Activated CD8-positive, alpha-beta memory T cell treated with anti-CD3 and anti-CD28 coated beads, Interleukin-2, amount 50 U/mL, for 1 hour (primary cell): Measurements from ENCODE around the gene AZU1.

Source experiments
- DNase-seq: peaks from one replicate; pipeline ENCODE4 v3.0.0-alpha.2; 2020; ENCODE audit errors: extremely low read depth

Gene AZU1

GRCh38 chr19:854549-854948, 26.9 kb downstream of the AZU1 start:
- DNase-seq: no peak

DNA sequence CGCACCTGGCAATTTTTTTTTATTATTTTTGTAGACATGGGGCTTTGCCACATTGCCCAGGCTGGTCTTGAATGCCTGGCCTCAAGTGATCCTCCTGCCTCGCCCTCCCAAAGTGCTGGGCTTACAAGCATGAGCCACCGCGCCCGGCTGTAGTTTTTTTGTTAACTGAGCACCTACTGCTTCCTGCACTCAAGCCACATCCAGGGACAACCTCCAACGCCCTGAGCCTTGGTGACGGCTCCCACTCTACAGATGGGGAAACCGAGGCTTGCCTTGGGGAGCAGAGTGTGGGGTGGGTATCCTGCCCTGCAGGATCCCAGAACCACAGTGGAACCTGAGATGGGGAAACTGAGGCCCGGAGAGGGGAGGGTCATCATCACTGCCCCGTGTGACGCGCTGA, 27.5 kb downstream of the AZU1 start:
- DNase-seq: no peak

DNA sequence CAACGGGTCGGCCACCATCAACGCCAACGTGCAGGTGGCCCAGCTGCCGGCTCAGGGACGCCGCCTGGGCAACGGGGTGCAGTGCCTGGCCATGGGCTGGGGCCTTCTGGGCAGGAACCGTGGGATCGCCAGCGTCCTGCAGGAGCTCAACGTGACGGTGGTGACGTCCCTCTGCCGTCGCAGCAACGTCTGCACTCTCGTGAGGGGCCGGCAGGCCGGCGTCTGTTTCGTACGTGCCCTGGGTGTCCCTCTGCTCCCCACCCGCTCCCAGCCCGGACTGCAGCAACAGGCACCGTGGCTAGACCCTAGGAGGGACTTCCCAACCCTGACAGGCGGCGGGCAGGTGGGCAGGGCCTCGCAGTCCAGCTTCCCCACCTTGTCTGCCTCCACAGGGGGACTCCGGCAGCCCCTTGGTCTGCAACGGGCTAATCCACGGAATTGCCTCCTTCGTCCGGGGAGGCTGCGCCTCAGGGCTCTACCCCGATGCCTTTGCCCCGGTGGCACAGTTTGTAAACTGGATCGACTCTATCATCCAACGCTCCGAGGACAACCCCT, 28.0 kb downstream of the AZU1 start:
- no peak for DNase-seq

GRCh38 chr19:858284-858683, 30.6 kb downstream of the AZU1 start:
- DNase-seq: no peak

- no peak for DNase-seq
These were observed 31.5 kb downstream of the AZU1 start, which contains the start of gene CFD for GRCh38 chr19:858868-859843. Gene CFD, plus strand, starts transcription at chr19:859664. Its CDS starts 26 bp downstream, at chr19:859690.

DNA sequence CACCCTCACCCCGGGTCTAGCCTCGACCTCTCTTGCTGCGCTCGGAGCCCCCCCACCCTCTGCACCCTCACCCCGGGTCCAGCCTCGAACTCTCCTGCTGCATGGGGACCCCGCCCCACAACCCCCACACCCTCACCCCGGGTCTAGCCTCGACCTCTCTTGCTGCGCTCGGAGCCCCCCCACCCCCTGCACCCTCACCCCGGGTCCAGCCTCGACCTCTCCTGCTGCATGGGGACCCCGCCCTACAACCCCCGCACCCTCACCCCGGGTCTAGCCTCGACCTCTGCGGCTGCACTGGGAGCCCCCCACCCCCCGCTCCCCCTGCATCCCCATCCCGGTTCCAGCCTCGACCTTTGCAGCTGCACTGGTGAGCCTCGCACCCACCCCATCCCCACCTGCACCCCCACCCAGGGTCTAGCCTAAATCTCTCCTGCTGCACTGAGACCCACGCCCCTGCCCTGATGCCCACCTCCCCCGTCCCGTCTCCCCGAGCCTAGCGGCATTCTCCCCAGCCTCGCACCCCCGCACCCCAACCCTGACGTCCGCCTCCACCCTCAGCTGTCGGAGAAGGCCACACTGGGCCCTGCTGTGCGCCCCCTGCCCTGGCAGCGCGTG, 33.6 kb downstream of the AZU1 start:
- DNase-seq: no peak

GRCh38 chr19:861756-862580, 34.3 kb downstream of the AZU1 start:
- peak; percentile 36 for DNase-seq

DNA sequence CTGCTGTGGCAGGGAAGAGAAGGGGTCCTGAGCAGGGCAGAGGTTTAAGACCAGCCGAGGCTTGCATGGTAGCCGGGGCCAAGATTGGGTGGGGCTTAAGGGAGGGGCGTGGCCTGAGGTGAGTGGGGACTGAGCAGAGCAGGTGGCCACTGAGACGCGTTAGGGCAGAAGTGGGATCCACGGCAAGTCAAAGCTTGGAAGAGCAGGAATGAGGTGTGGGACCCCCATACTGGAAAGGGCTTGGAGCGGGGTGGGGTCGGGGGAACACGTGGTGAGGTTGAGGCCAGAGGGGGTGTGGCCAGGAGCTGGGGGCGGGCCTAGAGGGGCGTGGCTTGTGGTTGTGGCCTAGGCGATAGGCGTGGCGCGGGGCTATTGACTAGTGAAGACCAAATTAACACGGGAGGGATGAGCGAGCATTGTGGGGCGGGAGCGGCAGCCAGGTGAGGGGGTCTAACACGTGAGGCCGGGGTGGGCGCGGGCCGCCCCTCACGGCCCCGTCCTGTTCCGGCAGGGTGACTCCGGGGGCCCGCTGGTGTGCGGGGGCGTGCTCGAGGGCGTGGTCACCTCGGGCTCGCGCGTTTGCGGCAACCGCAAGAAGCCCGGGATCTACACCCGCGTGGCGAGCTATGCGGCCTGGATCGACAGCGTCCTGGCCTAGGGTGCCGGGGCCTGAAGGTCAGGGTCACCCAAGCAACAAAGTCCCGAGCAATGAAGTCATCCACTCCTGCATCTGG, 35.1 kb downstream of the AZU1 start:
- DNase-seq: peak; percentile 37

DNA sequence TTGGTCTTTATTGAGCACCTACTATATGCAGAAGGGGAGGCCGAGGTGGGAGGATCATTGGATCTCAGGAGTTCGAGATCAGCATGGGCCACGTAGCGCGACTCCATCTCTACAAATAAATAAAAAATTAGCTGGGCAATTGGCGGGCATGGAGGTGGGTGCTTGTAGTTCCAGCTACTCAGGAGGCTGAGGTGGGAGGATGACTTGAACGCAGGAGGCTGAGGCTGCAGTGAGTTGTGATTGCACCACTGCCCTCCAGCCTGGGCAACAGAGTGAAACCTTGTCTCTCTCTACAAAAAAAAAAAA, 35.6 kb downstream of the AZU1 start:
- DNase-seq: no peak

DNA sequence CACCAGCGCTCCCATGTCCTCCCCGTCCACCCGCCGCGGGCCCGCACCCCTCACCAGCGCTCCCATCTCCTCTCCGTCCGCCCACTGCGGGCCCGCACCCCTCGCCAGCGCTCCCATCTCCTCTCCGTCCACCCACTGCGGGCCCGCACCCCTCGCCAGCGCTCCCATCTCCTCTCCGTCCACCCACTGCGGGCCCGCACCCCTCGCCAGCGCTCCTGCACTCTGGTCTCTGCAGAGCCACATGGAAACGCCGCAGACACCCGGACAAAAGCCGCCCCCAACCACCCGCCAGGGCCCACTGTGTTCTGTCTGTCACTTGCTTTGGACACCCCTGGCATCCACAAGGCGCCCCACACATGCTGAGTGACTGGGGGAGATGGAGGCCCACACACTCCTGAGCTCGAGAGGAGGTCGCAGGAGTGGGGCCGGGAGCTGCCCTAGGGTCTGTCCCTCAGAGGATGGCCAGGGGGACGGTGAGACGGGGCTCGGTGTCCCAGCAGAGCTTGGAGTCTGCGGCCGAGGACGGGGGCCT, 39.2 kb downstream of the AZU1 start:
- no peak for DNase-seq

GRCh38 chr19:867301-867793, 39.7 kb downstream of the AZU1 start:
- DNase-seq: no peak

DNA sequence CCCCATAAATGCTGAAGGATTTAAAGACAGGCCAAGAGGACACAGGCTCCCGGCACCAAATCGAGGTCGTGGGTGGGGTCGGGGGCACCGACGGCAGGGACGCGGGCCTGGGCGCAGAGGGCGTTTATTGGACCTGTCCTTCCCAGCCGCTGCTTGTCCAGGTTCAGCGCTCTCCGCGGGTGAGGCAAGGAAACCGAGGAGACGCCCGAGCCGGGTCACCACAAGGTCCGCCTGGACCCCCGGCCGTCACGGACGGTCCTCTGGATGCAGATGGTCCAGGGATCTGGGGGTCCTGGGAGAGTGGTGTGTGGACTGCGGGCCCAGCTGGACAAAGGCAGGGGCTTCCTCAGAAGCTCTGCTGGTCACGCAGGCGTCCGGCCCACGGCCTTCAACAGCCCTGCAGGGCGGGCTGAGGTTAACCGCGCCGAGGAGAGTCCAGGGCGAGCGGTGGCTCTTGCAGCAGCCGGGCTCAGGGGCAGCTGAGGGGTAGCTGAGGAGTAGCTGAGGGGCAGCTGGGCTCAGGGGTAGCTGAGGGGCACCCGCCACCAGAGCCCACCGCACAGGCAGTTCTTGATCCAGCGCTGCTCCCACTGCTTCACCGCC, 40.3 kb downstream of the AZU1 start:
- no peak for DNase-seq

- DNase-seq: no peak
These were observed 41.0 kb downstream of the AZU1 start for GRCh38 chr19:868458-869244.

- DNase-seq: no peak
These were observed 41.9 kb downstream of the AZU1 start for GRCh38 chr19:869245-870177.

GRCh38 chr19:870314-870713, 42.7 kb downstream of the AZU1 start:
- no peak for DNase-seq

DNA sequence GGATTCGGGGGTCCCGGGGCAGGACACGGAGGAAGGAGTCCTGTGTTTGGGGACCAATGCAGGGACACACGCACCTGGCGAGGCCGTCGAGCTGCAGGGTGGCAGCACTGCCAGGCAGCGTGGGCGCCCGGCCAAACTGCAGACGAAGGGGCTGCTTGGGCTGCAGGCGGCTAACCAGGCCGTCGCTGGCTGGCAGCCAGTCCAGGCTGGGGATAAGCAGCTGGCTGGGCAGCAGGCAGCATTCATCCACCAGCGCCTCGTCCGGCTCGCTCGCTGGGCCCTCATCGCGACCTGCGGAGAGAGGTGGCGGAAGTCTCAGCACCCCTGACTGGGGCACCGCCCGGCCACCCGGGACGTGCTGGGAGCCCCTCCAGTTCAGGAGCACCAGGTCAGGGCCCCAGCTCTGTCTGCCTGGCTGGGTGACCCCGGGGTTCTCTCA, 43.3 kb downstream of the AZU1 start:
- no peak for DNase-seq

DNA sequence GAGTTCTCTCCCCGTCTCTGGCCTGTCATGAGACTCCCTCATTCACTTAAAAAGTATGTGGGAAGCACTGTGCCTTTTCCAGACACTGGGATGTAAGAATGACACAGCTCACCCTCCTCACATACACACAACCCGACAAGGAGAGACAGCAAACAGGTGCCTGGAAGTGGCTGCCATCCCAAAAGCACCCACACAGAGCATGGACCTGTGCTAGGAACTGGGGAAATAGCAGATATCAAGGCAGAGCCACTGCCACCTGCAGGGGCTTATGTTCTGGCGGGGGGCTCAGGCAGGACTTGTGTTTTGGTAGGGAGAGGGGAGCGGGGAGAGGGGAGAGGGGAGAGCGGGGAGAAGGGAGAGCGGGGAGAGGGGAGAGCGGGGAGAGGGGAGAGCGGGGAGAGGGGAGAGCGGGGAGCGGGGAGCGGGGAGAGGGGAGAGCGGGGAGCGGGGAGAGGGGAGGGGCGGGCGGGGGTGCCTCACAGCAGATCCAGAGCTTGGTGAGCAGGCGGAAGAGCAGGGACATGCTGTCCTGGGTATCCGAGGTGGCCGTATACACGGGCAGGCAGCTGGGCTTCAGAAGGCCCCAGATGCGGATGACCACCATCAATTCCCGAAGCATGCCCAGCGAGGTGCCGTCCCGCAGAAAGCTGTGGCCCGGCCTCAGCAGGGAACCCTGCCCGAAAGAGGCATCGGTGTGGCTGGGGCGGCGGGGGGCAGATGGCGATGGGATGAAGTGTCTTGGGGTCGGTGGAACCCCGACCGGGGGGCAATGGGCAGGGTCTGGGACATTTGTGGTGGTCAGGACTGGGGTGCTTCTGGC, 44.0 kb downstream of the AZU1 start:
- DNase-seq: no peak
